Activated CD4-positive, alpha-beta T cell treated with anti-CD3 and anti-CD28 coated beads, Interleukin-2, amount 50 U/mL, for 4 hours (primary cell): Measurements from ENCODE around the gene PCDHA1.
"Not testable (repeated sequence)": the region's sequence is repeated elsewhere in the genome, so short reads cannot be mapped to it uniquely, and the experiment has no call there.

ENCODE experiments used
- DNase-seq, 2 experiments: peaks; one replicate each; pipeline ENCODE4 v3.0.0-alpha.2; 2020

The PCDHA1 gene

DNA sequence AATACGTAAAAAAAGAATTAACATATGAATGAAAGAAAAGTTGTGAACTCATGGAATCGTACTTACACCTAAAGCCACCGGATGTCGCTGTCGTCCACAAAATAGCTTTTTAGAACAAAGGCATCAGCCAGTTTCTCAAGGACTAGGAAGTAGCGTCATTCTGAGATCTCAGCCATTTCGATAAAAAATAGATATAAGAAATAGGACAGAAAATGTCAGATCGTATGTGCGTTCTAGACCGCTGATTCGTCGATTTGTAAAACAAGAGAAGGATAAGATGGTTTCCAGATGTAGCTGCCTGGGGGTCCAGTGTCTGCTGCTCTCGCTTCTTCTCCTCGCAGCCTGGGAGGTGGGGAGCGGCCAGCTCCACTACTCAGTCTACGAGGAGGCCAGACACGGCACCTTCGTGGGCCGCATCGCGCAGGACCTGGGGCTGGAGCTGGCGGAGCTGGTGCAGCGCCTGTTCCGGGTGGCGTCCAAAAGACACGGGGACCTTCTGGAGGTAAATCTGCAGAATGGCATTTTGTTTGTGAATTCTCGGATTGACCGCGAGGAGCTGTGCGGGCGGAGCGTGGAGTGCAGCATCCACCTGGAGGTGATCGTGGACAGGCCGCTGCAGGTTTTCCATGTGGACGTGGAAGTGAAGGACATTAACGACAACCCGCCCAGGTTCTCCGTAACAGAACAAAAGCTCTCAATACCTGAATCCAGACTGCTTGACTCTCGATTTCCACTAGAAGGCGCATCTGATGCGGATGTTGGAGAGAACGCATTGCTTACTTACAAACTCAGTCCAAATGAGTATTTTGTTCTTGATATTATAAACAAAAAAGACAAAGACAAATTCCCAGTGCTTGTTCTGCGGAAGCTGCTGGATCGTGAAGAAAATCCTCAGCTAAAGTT, 70.1 kb downstream of the PCDHA1 start, which contains the start of gene PCDHA10:
Gene PCDHA10, plus strand, starts transcription at position 126 of the 903 bp plus-strand sequence. Its CDS starts 152 bp downstream, at position 278.
- no peak for DNase-seq

DNA sequence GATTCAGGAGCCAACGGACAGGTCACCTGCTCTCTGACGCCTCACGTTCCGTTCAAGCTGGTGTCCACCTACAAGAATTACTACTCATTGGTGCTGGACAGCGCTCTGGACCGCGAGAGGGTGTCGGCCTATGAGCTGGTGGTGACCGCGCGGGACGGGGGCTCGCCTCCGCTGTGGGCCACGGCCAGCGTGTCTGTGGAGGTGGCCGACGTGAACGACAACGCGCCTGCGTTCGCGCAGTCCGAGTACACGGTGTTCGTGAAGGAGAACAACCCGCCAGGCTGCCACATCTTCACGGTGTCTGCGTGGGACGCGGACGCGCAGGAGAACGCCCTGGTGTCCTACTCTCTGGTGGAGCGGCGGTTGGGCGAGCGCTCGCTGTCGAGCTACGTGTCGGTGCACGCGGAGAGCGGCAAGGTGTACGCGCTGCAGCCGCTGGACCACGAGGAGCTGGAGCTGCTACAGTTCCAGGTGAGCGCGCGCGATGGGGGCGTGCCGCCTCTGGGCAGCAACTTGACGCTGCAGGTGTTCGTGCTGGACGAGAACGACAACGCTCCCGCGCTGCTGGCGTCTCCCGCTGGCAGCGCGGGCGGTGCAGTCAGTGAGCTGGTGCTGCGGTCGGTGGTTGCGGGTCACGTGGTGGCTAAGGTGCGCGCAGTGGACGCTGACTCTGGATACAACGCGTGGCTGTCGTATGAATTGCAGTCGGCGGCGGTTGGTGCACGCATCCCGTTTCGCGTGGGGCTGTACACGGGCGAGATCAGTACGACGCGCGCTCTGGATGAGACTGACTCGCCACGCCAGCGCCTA, 71.4 kb downstream of the PCDHA1 start:
- no peak for DNase-seq

DNA sequence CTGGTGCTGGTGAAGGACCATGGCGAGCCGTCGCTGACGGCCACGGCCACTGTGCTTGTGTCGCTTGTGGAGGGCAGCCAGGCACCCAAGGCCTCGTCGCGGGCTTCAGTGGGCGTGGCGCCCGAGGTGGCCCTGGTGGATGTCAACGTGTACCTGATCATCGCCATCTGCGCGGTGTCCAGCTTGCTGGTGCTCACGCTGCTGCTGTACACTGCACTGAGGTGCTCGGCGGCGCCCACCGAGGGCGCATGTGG, 72.0 kb downstream of the PCDHA1 start:
- DNase-seq: no peak

DNA sequence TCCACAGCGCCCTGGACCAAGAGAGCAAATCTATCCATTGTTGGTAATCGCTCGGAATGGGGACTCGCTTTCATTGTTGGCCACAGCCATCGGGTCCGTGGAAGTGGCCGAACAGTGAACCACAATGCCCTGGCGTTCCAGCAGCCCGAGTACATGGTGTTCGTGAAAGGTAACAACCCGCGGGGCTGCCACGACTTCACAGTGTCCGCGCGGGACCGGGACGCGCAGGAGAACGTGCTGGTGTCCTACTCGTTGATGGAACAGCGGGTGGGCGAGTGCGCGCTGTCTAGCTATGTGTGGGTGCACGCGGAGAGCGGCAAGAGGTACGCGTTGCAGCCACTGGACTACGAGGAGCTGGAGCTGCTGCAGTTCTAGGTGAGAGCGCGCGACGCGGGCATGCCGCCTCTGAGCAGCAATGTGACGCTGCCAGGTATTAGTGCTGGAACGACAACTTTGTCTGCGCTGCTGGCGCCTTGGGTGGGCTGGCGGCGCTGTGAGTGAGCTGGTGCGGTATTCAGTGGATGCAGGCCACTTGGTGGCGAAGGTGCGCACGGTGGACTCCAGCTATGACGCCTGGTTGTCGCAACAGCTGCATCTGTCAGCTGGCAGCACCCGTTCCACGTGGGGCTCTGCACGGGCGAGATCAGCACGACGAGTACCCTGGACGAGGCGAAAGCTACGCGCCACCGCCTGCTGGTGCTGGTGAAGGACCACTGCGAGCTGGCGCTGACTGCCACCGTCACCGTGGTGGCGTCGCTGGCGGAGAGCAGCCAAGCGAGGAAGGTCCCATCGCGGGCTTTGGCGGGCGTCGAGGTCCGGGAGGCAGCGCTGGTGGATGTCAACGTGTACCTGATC, 76.7 kb downstream of the PCDHA1 start:
- no peak for DNase-seq

DNA sequence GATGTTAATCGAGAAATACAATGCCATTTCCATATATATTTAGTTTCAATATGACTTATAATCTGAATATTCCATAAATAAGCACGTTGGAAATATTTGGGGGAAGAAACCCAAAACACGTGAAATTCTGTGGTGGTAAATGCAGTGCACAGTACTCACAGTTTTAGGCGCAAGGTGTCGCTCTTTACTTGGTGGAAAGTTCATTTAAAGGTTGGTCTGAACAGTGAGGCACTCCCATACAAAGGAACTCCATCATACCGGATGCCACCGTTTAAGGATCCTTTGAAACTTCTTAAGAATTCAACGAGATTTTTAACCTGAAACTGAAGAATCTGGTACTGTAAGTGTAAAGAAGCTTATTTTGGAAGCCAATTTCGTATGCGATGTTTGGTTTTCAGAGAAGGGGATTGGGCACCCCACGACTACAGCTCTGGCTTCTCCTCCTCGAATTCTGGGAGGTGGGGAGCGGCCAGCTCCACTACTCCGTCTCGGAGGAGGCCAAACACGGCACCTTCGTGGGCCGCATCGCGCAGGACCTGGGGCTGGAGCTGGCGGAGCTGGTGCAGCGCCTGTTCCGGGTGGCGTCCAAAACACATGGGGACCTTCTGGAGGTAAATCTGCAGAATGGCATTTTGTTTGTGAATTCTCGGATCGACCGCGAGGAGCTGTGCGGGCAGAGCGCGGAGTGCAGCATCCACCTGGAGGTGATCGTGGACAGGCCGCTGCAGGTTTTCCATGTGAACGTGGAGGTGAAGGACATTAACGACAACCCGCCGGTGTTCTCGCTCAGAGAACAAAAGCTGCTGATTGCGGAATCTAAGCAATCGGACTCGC, 83.0 kb downstream of the PCDHA1 start, which contains the start of gene PCDHA11:
Gene PCDHA11, plus strand, starts transcription at position 237 of the 834 bp plus-strand sequence. Its CDS starts 147 bp downstream, at position 384.
- DNase-seq: no peak

DNA sequence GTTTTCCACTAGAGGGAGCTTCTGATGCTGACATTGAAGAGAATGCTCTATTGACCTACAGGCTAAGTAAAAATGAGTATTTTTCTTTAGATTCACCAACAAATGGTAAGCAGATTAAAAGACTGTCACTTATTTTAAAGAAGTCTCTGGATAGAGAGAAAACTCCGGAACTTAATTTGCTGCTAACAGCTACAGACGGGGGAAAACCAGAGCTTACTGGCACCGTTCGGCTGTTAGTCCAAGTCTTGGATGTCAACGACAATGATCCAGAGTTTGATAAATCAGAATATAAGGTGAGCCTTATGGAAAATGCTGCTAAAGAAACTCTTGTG, 83.6 kb downstream of the PCDHA1 start:
- DNase-seq: no peak

DNA sequence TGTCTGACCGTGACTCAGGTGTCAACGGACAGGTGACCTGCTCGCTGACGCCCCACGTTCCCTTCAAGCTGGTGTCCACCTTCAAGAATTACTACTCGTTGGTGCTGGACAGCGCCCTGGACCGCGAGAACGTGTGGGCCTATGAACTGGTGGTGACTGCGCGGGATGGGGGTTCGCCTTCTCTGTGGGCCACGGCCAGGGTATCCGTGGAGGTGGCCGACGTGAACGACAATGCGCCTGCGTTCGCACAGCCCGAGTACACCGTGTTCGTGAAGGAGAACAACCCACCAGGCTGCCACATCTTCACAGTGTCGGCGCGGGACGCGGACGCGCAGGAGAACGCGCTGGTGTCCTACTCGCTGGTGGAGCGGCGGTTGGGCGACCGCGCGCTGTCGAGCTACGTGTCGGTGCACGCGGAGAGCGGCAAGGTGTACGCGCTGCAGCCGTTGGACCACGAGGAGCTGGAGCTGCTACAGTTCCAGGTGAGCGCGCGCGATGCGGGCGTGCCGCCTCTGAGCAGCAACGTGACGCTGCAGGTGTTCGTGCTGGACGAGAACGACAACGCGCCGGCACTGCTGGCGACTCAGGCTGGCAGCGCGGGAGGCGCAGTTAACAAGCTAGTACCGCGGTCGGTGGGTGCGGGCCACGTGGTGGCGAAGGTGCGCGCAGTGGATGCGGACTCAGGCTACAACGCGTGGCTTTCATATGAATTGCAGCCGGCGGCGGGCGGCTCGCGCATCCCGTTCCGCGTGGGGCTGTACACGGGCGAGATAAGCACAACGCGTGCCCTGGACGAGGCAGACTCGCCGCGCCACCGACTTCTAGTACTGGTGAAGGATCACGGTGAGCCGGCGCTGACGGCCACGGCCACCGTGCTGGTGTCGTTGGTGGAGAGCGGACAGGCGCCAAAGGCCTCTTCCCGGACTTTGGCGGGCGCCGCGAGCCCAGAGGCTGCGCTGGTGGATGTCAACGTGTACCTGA, 84.6 kb downstream of the PCDHA1 start:
- DNase-seq: no peak

DNA sequence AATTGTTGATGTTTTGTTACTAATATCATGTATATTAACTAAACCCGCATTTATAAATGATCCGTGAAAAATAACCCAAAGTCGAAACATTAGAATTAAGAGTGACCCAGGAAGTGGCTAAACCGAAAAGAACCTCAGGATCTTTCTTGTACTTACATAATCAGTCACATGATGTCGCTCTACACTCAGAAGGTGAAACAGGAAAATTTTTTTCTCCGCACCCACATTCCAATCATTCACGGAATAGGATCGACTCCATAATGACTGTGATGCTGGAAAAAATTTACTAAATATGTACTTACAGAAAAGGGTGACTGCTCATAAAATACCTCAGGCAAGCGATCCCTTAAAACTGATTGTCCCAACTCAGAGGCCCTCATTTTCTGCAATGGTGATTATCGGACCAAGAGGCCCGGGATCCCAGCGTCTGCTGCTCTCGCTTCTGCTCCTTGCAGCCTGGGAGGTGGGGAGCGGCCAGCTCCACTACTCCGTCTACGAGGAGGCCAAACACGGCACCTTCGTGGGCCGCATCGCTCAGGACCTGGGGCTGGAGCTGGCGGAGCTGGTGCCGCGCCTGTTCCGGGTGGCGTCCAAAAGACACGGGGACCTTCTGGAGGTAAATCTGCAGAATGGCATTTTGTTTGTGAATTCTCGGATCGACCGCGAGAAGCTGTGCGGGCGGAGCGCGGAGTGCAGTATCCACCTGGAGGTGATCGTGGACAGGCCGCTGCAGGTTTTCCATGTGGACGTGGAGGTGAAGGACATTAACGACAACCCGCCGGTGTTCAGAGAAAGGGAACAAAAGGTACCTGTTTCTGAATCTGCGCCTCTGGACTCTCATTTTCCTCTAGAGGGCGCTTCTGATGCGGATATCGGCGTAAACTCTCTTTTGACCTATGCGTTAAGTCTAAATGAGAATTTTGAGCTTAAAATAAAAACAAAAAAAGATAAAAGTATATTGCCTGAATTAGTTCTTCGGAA, 89.4 kb downstream of the PCDHA1 start, which contains the start of gene PCDHA12:
Gene PCDHA12, plus strand, starts transcription at position 224 of the 981 bp plus-strand sequence. Its CDS starts 165 bp downstream, at position 389.
- DNase-seq: no peak

DNA sequence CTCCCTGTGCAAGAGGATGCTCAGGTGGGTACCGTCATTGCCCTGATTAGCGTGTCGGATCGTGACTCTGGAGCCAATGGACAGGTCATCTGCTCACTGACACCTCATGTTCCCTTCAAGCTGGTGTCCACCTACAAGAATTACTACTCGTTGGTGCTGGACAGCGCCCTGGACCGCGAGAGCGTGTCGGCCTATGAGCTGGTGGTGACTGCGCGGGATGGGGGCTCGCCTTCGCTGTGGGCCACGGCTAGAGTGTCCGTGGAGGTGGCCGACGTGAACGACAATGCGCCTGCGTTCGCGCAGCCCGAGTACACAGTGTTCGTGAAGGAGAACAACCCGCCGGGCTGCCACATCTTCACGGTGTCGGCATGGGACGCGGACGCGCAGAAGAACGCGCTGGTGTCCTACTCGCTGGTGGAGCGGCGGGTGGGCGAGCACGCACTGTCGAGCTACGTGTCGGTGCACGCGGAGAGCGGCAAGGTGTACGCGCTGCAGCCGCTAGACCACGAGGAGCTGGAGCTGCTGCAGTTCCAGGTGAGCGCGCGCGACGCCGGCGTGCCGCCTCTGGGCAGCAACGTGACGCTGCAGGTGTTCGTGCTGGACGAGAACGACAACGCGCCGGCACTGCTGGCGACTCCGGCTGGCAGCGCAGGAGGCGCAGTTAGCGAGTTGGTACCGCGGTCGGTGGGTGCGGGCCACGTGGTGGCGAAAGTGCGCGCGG, 90.8 kb downstream of the PCDHA1 start:
- DNase-seq: not testable (repeated sequence)

DNA sequence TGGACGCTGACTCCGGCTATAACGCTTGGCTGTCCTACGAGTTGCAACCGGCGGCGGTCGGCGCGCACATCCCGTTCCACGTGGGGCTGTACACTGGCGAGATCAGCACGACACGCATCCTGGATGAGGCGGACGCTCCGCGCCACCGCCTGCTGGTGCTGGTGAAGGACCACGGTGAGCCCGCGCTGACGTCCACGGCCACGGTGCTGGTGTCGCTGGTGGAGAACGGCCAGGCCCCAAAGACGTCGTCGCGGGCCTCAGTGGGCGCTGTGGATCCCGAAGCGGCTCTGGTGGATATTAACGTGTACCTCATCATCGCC, 91.3 kb downstream of the PCDHA1 start:
- no peak for DNase-seq

DNA sequence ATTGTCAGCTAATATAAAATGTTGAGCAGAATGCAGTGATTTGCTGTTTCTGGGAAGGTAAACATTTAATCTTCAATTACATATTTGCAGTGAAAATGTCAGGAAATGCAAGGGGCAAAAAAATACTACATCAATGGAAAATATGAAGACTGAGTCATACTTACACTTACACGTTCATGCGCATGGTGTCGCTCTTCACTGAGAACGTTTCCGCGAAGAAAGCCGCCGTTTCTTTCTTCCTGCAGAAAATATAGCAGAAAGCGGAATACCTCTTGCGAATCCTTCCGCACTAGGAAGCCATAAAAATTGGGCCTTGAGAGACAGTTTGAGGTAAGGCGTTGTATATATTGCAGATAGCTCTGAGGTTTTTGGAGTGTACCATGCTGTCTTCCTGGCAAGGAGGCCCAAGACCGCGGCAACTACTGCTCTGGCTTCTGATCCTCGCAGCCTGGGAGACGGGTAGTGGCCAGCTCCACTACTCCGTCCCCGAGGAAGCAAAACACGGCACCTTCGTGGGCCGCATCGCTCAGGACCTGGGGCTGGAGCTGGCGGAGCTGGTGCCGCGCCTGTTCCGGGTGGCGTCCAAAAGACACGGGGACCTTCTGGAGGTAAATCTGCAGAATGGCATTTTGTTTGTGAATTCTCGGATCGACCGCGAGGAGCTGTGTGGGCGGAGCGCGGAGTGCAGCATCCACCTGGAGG, 96.1 kb downstream of the PCDHA1 start, which contains the start of gene PCDHA13:
Gene PCDHA13, plus strand, starts transcription at position 236 of the 702 bp plus-strand sequence. Its CDS starts 145 bp downstream, at position 381.
- no peak for DNase-seq

DNA sequence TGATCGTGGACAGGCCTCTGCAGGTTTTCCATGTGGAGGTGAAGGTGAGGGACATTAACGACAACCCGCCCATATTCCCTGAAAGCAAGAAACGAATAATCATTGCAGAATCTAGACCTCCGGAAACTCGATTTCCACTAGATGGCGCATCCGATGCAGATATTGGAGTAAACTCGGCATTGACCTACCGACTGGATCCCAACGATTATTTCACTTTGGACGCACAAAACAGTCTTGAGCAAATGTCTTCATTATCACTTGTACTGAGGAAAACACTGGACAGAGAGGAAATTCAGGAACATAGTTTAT, 96.6 kb downstream of the PCDHA1 start:
- DNase-seq: no peak

DNA sequence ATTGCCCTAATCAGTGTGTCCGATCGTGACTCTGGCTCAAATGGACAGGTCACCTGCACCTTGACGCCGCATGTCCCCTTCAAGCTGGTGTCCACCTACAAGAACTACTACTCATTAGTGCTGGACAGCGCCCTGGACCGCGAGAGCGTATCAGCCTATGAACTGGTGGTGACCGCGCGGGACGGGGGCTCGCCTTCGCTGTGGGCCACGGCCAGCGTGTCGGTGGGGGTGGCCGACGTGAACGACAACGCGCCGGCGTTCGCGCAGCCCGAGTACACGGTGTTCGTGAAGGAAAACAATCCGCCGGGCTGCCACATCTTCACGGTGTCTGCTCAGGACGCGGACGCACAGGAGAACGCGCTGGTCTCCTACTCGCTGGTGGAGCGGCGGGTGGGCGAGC, 97.4 kb downstream of the PCDHA1 start:
- no peak for DNase-seq

DNA sequence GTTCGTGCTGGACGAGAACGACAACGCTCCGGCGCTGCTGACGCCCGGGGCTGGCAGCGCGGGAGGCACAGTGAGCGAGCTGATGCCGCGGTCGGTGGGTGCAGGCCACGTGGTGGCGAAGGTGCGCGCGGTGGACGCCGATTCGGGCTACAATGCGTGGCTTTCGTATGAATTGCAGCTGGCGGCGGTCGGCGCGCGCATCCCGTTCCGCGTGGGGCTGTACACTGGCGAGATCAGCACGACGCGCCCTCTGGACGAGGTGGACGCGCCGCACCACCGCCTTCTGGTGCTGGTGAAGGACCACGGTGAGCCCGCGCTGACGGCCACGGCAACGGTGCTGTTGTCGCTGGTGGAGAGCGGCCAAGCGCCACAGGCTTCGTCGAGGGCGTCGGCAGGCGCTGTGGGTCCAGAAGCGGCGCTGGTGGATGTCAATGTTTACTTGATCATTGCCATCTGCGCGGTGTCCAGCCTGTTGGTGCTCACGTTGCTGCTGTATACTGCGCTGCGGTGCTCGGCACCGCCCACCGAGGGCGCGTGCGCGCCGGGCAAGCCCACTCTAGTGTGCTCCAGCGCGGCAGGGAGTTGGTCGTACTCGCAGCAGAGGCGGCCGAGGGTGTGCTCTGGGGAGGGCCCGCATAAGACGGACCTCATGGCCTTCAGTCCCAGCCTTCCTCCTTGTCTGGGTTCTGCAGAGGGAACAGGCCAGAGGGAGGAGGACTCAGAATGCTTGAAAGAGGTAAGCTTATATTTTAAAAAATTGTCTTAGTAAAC, 98.2 kb downstream of the PCDHA1 start:
- no peak for DNase-seq

DNA sequence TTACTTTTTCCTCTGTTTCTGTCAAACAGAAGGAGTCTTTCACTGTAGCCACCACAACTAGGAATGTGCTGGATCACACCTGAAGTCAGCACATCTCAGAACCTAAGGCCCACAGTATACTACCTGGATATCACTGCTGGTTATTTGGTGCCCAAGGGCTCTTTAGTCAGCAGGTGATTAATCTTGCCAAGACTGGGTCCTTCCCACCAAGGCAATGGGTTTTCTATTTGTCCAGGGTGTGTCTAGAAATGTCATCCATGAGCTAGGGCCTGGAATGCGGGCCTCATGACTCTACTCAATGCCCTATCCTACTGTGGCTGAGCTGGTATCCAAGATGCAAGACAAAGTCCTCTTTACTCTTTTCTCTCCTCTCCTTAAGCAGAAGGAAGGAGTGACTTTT, 130.4 kb downstream of the PCDHA1 start:
- DNase-seq: no peak

DNA sequence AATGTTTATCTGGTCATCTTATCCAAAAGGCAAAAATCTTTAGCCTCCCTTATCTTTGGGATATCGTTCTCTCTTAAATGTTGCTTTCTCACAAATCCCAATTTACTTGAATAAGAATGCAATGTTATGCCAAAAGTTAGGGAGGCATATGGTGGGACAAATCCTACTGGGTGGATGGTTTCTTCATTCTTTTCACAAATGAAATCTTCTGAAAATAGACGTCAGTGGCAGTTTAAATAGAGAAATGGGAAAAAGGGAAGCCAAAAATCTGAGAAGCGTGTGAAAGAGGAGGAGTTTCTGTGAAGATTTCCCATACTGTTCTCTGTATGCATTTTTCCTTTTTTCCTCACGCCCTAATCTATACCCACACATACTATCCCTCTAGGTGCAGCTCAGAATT, 137.7 kb downstream of the PCDHA1 start:
- no peak for DNase-seq

DNA sequence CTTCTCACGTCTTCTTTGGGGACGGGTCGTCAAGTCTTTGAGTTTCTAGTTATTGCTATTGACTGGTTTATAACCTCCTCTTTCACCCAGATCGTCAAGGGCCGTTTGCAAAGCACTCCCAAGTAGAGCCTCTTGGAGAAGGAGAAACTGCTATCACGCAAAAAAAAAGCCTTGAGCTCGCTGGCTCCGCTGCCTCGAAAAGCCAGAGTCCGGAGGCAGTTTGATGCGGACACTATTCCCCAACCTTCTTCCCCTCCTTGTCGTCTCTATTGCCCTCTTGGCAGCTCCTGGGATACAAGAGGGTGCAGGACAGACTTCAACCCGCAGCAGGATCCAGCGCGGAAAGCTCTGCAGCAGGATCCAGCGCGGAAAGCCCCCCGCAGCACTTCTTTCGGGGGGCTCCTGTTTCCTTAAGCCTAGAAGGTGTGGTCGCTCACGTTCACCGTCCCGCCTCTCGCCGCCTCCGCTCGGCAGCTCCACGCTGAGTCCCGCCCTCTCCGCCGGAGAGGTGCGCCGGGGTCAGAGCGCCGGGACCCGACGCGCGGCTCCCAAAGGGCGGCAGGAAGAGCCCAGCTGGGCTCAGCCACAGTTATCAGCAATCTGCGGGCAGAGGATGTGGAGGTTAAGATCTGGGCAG, 140.0 kb downstream of the PCDHA1 start, which contains the start of gene PCDHAC1:
Gene PCDHAC1, plus strand, starts transcription at position 494 of the 637 bp plus-strand sequence. CDS start 594 bp downstream, outside the sequence.
- no peak for DNase-seq
